BJ (cell line): ENCODE measurements around the gene MAP10. TPM values are rescaled to one million over a fixed set of nuclear protein-coding genes. Genes with fewer than 3 reads are reported as not detected.
"Not testable (repeated sequence)": the region's sequence is repeated elsewhere in the genome, so short reads cannot be mapped to it uniquely, and the experiment has no call there.

Source experiments
- CTCF ChIA-PET: fragments of 350-600 bp; formaldehyde crosslinking; extraction: SDS; loops from one replicate; lab custom pipeline; 2021; ENCODE audit warnings: antibody characterized with exemption, inconsistent platforms; lab: Yijun Ruan, JAX
- POLR2A ChIA-PET: fragments of 300-600 bp; sonication (Branson Sonifier 250); formaldehyde crosslinking; extraction: SDS; loops from one replicate; lab custom pipeline; 2021; ENCODE audit warnings: antibody characterized with exemption; lab: Charles Lee
- DNase-seq: peaks from one replicate; pipeline ENCODE4 v3.0.0-alpha.2; 2011; ENCODE audit warnings: low read depth
- H3K27me3 ChIP-seq: 2 replicates; pipeline ENCODE4 v1.6.0; 2011; ENCODE audit warnings: low read length; ENCODE audit not compliant: control insufficient read depth, insufficient read depth
- H3K36me3 ChIP-seq: 2 replicates; pipeline ENCODE4 v1.5.1; 2011; ENCODE audit warnings: low read length; ENCODE audit not compliant: control insufficient read depth, insufficient read depth
- H3K4me3 ChIP-seq: 2 replicates; pipeline ENCODE4 v1.5.1; 2011; ENCODE audit warnings: low read depth, mild to moderate bottlenecking, control low read depth, low read length
- CTCF ChIP-seq: IDR thresholded peaks from 2 replicates; pipeline ENCODE4 v1.5.1; 2011; ENCODE audit warnings: low read depth, mild to moderate bottlenecking, control low read depth, inconsistent platforms, low read length, moderate library complexity; ENCODE audit not compliant: insufficient read depth
- polyA plus RNA-seq: library from polyadenylated mRNA; depleted of rRNA; stranded (reverse); fragments of >200 nt; gene quantifications from 2 replicates; pipeline ENCODE4 v1.2.3, GENCODE V29; 2011

MAP10 gene
- polyA plus RNA-seq, 1 experiment, result 0.52 TPM

GRCh38 chr1:232776526-232777106, 28.6 kb upstream of the MAP10 start:
- no peak overlapping the region for H3K4me3 ChIP-seq
- no peaks in the 10 kb centered on the region for H3K36me3 ChIP-seq
- ChIA-PET POLR2A (no interaction called here), CTCF (no interaction called here)
- DNase-seq, result no peak
- peaks cover 2% of the 10 kb centered on the region; the same call in 1 of the 2 replicates for H3K27me3 ChIP-seq
- TF ChIP-seq CTCF, result no peak

- CTCF ChIA-PET, result interaction anchor here (0.7 kb wide), 1 partner anchor 13 kb away, joined by 3 read pairs; no protein-coding TSS in a partner anchor
- POLR2A ChIA-PET, result no interaction called here
These were observed 24.9 kb upstream of the MAP10 start for GRCh38 chr1:232780354-232780753.

GRCh38 chr1:232784794-232785193, 20.4 kb upstream of the MAP10 start:
- Histone ChIP-seq H3K36me3 (no peaks in the 10 kb centered on the region), H3K4me3 (no peak overlapping the region), H3K27me3 (peaks cover 2% of the 10 kb centered on the region; the same call in 1 of the 2 replicates)
- POLR2A ChIA-PET, result no interaction called here
- CTCF ChIA-PET, result interaction anchor here (0.6 to 0.9 kb wide), 2 partner anchors 9 to 905 kb away, joined by 3 read pairs; no protein-coding TSS in a partner anchor
- DNase-seq, result no peak
- TF ChIP-seq CTCF, result no peak

More at GRCh38 chr1:232780354-232780753, 24.9 kb upstream of the MAP10 start:
- H3K27me3 ChIP-seq, result peaks cover 2% of the 10 kb centered on the region; the same call in 1 of the 2 replicates
- TF ChIP-seq CTCF, result no peak
- H3K36me3 ChIP-seq, result no peaks in the 10 kb centered on the region
- no peak overlapping the region for H3K4me3 ChIP-seq
- DNase-seq, result no peak

GRCh38 chr1:232785630-232786029, 19.6 kb upstream of the MAP10 start:
- POLR2A ChIA-PET, H3K36me3 ChIP-seq, H3K4me3 ChIP-seq, DNase-seq, H3K27me3 ChIP-seq, CTCF ChIA-PET: not testable (repeated sequence)

GRCh38 chr1:232786845-232787455, 18.3 kb upstream of the MAP10 start:
- CTCF ChIA-PET, result interaction anchor here (0.7 kb wide), 1 partner anchor 129 kb away, joined by 3 read pairs; no protein-coding TSS in a partner anchor
- POLR2A ChIA-PET, result no interaction called here
- no peaks in the 10 kb centered on the region; the same call in 1 of the 2 replicates for H3K27me3 ChIP-seq
- H3K36me3 ChIP-seq, result no peaks in the 10 kb centered on the region
- no peak for TF ChIP-seq CTCF
- H3K4me3 ChIP-seq, result no peak overlapping the region
- no peak for DNase-seq
